ENCODE results near the gene GPC6. TPM values are rescaled to one million over a fixed set of nuclear protein-coding genes. Genes with fewer than 3 reads are reported as not detected.

The GPC6 gene
- total and polyA plus RNA-seq, 2 experiments from 2014 or later = 14.4 to 43.3 TPM

GRCh38 chr13:93948162-93948922 is 721.7 kb downstream of the GPC6 start:
- DNase-seq (ENCODE audit: low read depth in 1 of 2, low spot score in 1 of 2) = no peak
- Histone ChIP-seq H3K27ac (no peak overlapping the region), H3K4me3 (no peak overlapping the region), H3K9me3 (ENCODE audit: low read depth) (no peaks in the 10 kb centered on the region), H3K36me3 (no peaks in the 10 kb centered on the region), H3K4me1 (ENCODE audit: low read depth) (peaks cover 7% of the 10 kb centered on the region), H3K27me3 (no peaks in the 10 kb centered on the region)
- no peak for TF ChIP-seq CTCF (IDR thresholded peaks at IDR 0.05; ENCODE audit: low read depth, low read length)

- DNase-seq (ENCODE audit: low read depth in 1 of 2, low spot score in 1 of 2) = peak in 1 of 2 donors; percentile 18
- Histone ChIP-seq H3K27ac (no peak overlapping the region), H3K9me3 (ENCODE audit: low read depth) (no peaks in the 10 kb centered on the region), H3K4me1 (ENCODE audit: low read depth) (peaks cover 7% of the 10 kb centered on the region), H3K27me3 (no peaks in the 10 kb centered on the region), H3K36me3 (no peaks in the 10 kb centered on the region), H3K4me3 (no peak overlapping the region)
- peak; percentile 22 for TF ChIP-seq CTCF (IDR thresholded peaks at IDR 0.05; ENCODE audit: low read depth, low read length)
Measured at GRCh38 chr13:93951108-93951507, 724.5 kb downstream of the GPC6 start.

- Histone ChIP-seq H3K9me3 (ENCODE audit: low read depth) (no peaks in the 10 kb centered on the region), H3K4me1 (ENCODE audit: low read depth) (peaks cover 7% of the 10 kb centered on the region), H3K27me3 (no peaks in the 10 kb centered on the region), H3K4me3 (no peak overlapping the region), H3K27ac (no peak overlapping the region), H3K36me3 (no peaks in the 10 kb centered on the region)
- no peak for TF ChIP-seq CTCF (IDR thresholded peaks at IDR 0.05; ENCODE audit: low read depth, low read length)
- DNase-seq (ENCODE audit: low read depth in 1 of 2, low spot score in 1 of 2) = no peak
Measured at GRCh38 chr13:93951951-93952350, 725.3 kb downstream of the GPC6 start.

GRCh38 chr13:93953841-93954240 is 727.2 kb downstream of the GPC6 start:
- no peaks in the 10 kb centered on the region for H3K27me3 ChIP-seq
- DNase-seq (ENCODE audit: low read depth in 1 of 2, low spot score in 1 of 2) = peak in 1 of 2 donors; percentile 58
- H3K9me3 ChIP-seq (ENCODE audit: low read depth) = no peaks in the 10 kb centered on the region
- H3K36me3 ChIP-seq = no peaks in the 10 kb centered on the region
- no peak overlapping the region for H3K4me3 ChIP-seq
- TF ChIP-seq CTCF (IDR thresholded peaks at IDR 0.05; ENCODE audit: low read depth, low read length) = no peak
- no peak overlapping the region for H3K27ac ChIP-seq
- H3K4me1 ChIP-seq (ENCODE audit: low read depth) = peaks cover 7% of the 10 kb centered on the region

GRCh38 chr13:93955904-93956303 is 729.3 kb downstream of the GPC6 start:
- no peak overlapping the region for H3K4me3 ChIP-seq
- DNase-seq (ENCODE audit: low read depth in 1 of 2, low spot score in 1 of 2) = no peak
- H3K4me1 ChIP-seq (ENCODE audit: low read depth) = peaks cover 3% of the 10 kb centered on the region
- H3K36me3 ChIP-seq = no peaks in the 10 kb centered on the region
- H3K27ac ChIP-seq = no peak overlapping the region
- no peaks in the 10 kb centered on the region for H3K27me3 ChIP-seq
- no peaks in the 10 kb centered on the region for H3K9me3 ChIP-seq (ENCODE audit: low read depth)
- TF ChIP-seq CTCF (IDR thresholded peaks at IDR 0.05; ENCODE audit: low read depth, low read length) = no peak
